IMR-90 (cell line): ENCODE measurements around the gene THOC6. TPM values are rescaled to one million over a fixed set of nuclear protein-coding genes. Genes with fewer than 3 reads are reported as not detected.

Source experiments
- ATAC-seq: fragments of 200-7000 bp; cut with Tn5 transposase; 2 replicates; pipeline ENCODE4 v1.9.1; 2020; ENCODE audit warnings: low read depth, mild to moderate bottlenecking, moderate library complexity
- BruUV-seq: library from RNA; stranded (reverse); fragments of 400-500 nt; replicated peaks from 2 replicates; lab custom pipeline; 2021; lab: Mats Ljungman, UMichigan
- CTCF ChIA-PET: fragments of 300-600 bp; formaldehyde crosslinking; extraction: SDS; loops from one replicate; lab custom pipeline; 2021; ENCODE audit warnings: antibody characterized with exemption; lab: Yijun Ruan, JAX
- POLR2A ChIA-PET: fragments of 300-600 bp; sonication (Branson Sonifier 250); formaldehyde crosslinking; loops from one replicate; lab custom pipeline; 2022; ENCODE audit warnings: antibody characterized with exemption; ENCODE audit not compliant: unreplicated experiment; lab: Charles Lee
- DNase-seq: peaks from one replicate; pipeline ENCODE4 v3.0.0; 2013
- H2AFZ ChIP-seq: replicated peaks from 2 replicates; pipeline ENCODE3; 2013; ENCODE audit warnings: low read length, mild to moderate bottlenecking; ENCODE audit not compliant: poor library complexity
- H2AK5ac ChIP-seq: 2 replicates; pipeline ENCODE4 v1.6.1; 2013; ENCODE audit warnings: low read depth, low read length, inconsistent platforms
- H2AK9ac ChIP-seq: replicated peaks from 2 replicates; pipeline ENCODE3; 2013; ENCODE audit warnings: mild to moderate bottlenecking, low read depth, low read length, moderate library complexity; ENCODE audit not compliant: poor library complexity
- H2BK120ac ChIP-seq: 2 replicates; pipeline ENCODE4 v1.6.1; 2013; ENCODE audit warnings: low read depth, low read length, inconsistent platforms
- H2BK15ac ChIP-seq: 3 replicates; pipeline ENCODE4 v1.6.1; 2013; ENCODE audit warnings: low read depth, low read length, inconsistent platforms
- H2BK20ac ChIP-seq: 2 replicates; pipeline ENCODE4 v1.6.1; 2013; ENCODE audit warnings: low read depth, mild to moderate bottlenecking, inconsistent platforms, low read length, moderate library complexity
- H2BK5ac ChIP-seq: 2 replicates; pipeline ENCODE4 v1.6.1; 2013; ENCODE audit warnings: mild to moderate bottlenecking, low read depth, low read length, inconsistent platforms; ENCODE audit not compliant: poor library complexity, severe bottlenecking
- H3K14ac ChIP-seq: replicated peaks from 2 replicates; pipeline ENCODE4 v1.6.1; 2013; ENCODE audit warnings: low read depth, low read length, inconsistent platforms
- H3K18ac ChIP-seq: 2 replicates; pipeline ENCODE4 v1.6.1; 2013; ENCODE audit warnings: low read depth, low read length, control low read depth
- H3K23ac ChIP-seq: 2 replicates; pipeline ENCODE4 v1.6.1; 2013; ENCODE audit warnings: low read depth, low read length, inconsistent platforms
- H3K27ac ChIP-seq: 2 replicates; pipeline ENCODE4 v1.5.1; 2013; ENCODE audit warnings: mild to moderate bottlenecking, control low read depth, low read length; ENCODE audit not compliant: insufficient read depth
- H3K27me3 ChIP-seq: 2 replicates; pipeline ENCODE4 v1.6.1; 2013; ENCODE audit warnings: low read length; ENCODE audit not compliant: control insufficient read depth, insufficient read depth
- H3K36me3 ChIP-seq: 2 replicates; pipeline ENCODE4 v1.6.1; 2013; ENCODE audit warnings: low read length, mixed read lengths; ENCODE audit not compliant: control insufficient read depth, insufficient read depth
- H3K4ac ChIP-seq: 2 replicates; pipeline ENCODE4 v1.6.1; 2013; ENCODE audit warnings: low read depth, low read length, inconsistent platforms
- H3K4me1 ChIP-seq: 2 replicates; pipeline ENCODE4 v1.6.1; 2013; ENCODE audit warnings: low read length, mixed read lengths; ENCODE audit not compliant: control insufficient read depth, insufficient read depth
- H3K4me2 ChIP-seq: 2 replicates; pipeline ENCODE4 v1.6.1; 2013; ENCODE audit warnings: low read depth, mild to moderate bottlenecking, control low read depth, low read length, moderate library complexity
- H3K4me3 ChIP-seq: 2 replicates; pipeline ENCODE4 v1.5.1; 2013; ENCODE audit warnings: low read depth, mild to moderate bottlenecking, control low read depth, low read length, moderate library complexity; ENCODE audit not compliant: insufficient read depth
- H3K56ac ChIP-seq: 2 replicates; pipeline ENCODE4 v1.6.1; 2013; ENCODE audit warnings: low read length, inconsistent platforms; ENCODE audit not compliant: insufficient read depth; ENCODE audit errors: extremely low read depth
- H3K79me1 ChIP-seq, 2 experiments: 2 replicates each; pipeline ENCODE4 v1.6.1; 2013; ENCODE audit warnings: low read length in 2 of 2, inconsistent platforms in 1 of 2, low read depth in 1 of 2
- H3K9ac ChIP-seq: 2 replicates; pipeline ENCODE4 v1.6.1; 2013; ENCODE audit warnings: low read depth, low read length, control low read depth
- H3K9me1 ChIP-seq: 2 replicates; pipeline ENCODE4 v1.6.1; 2013; ENCODE audit warnings: low read length, inconsistent platforms; ENCODE audit not compliant: insufficient read depth
- H3K9me3 ChIP-seq: 2 replicates; pipeline ENCODE4 v1.6.1; 2013; ENCODE audit warnings: low read length; ENCODE audit not compliant: control insufficient read depth, insufficient read depth
- H4K20me1 ChIP-seq: 2 replicates; pipeline ENCODE4 v1.6.1; 2013; ENCODE audit warnings: low read length, inconsistent platforms; ENCODE audit not compliant: insufficient read depth
- H4K5ac ChIP-seq: 2 replicates; pipeline ENCODE4 v1.6.1; 2013; ENCODE audit warnings: mild to moderate bottlenecking, low read depth, low read length, control low read depth
- H4K8ac ChIP-seq, 2 experiments: 2 replicates each; pipeline ENCODE4 v1.6.1; 2013; ENCODE audit warnings: low read depth in 2 of 2, low read length in 2 of 2, control low read depth in 1 of 2, inconsistent platforms in 1 of 2
- H4K91ac ChIP-seq: 2 replicates; pipeline ENCODE4 v1.6.1; 2013; ENCODE audit warnings: low read depth, low read length, inconsistent platforms; ENCODE audit not compliant: insufficient read depth
- CEBPB ChIP-seq: IDR thresholded peaks from 2 replicates; pipeline ENCODE4 v1.6.1; 2012; ENCODE audit warnings: low read depth, low read length, improper control_type of control experiment
- FOS ChIP-seq: fragments of 150-350 bp; IDR thresholded peaks from 2 replicates; pipeline ENCODE4 v1.6.1; 2016; ENCODE audit warnings: low read depth, low read length
- MAFK ChIP-seq: IDR thresholded peaks from 2 replicates; pipeline ENCODE4 v1.6.1; 2012; ENCODE audit warnings: low read depth, low read length, improper control_type of control experiment
- MXI1 ChIP-seq: IDR thresholded peaks from 2 replicates; pipeline ENCODE4 v1.6.1; 2012; ENCODE audit warnings: low read depth, mild to moderate bottlenecking, low read length, moderate library complexity, borderline replicate concordance
- NFE2L2 ChIP-seq: fragments of 150-350 bp; IDR thresholded peaks from 2 replicates; pipeline ENCODE4 v1.6.1; 2016; ENCODE audit warnings: low read depth, mild to moderate bottlenecking, low read length
- RAD21 ChIP-seq: IDR thresholded peaks from 2 replicates; pipeline ENCODE4 v1.6.1; 2012; ENCODE audit warnings: low read length, improper control_type of control experiment
- SMC3 ChIP-seq: fragments of 150-350 bp; IDR thresholded peaks from 2 replicates; pipeline ENCODE4 v1.6.1; 2016; ENCODE audit warnings: low read depth, mild to moderate bottlenecking, antibody characterized with exemption, low read length, moderate library complexity
- WGBS, 2 experiments: methylation state at CpG; one replicate each; pipeline versions ENCODE4 v1.1.5 to v1.1.7; 2013; ENCODE audit warnings: missing lambda C conversion rate in 2 of 2; ENCODE audit not compliant: insufficient read length in 1 of 2; ENCODE audit errors: extremely low coverage in 2 of 2; 5-methylcytosine and 5-hydroxymethylcytosine counted together
- dilution Hi-C: fragments of 300-500 bp; cut with HindIII; formaldehyde crosslinking; loops from one replicate; pipeline ENCODE4 v1.14.3; 2018; ENCODE audit warnings: low sequenced_read_pairs; ENCODE audit not compliant: unreplicated experiment
- in situ Hi-C: fragments of 300-500 bp; cut with MboI; formaldehyde crosslinking; loops from 3 replicates; pipeline ENCODE4 v1.14.3; 2019; ENCODE audit warnings: low sequenced_read_pairs, inconsistent platforms, mixed read lengths
- intact Hi-C: fragments of 100-400 bp; cut with micrococcal nuclease; formaldehyde crosslinking; loops from 2 replicates; pipeline ENCODE4 v1.10.0; 2022
- polyA plus RNA-seq, 3 experiments: library from polyadenylated mRNA; depleted of rRNA; stranded (reverse); fragments of >200 nt; gene quantifications; 2 replicates each; pipeline ENCODE4 v1.2.3, GENCODE V29; 2012; ENCODE audit warnings: low replicate concordance in 1 of 3
- total RNA-seq: library from RNA; depleted of rRNA; stranded (reverse); fragments of >200 nt; gene quantifications from 2 replicates; pipeline ENCODE4 v1.2.3, GENCODE V29; 2012

The THOC6 gene
- total and polyA plus RNA-seq, 2 of the 4 experiments (the other 2 are of a cell fraction), result 16.8 to 23.1 TPM

DNA sequence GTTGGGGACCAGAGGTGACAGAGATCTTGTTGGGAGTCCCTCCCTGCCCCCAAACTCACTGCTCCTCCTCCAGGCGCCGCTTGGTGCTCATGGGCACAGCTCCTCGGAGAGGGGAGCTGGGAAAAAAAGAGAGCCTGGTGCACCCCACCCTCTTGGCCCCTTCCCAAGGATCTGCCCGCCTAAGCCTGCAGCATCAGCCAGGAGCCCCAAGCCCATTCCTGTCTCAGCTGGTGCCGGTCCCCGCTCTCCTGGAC, 493 bp upstream of the THOC6 start:
- BruUV-seq, result no TSS peak
- H3K36me3 ChIP-seq, result peaks cover 22% of the 10 kb centered on the region
- peak overlapping the region; percentile 93 for H2BK120ac ChIP-seq
- DNase-seq (peak; percentile 66), ATAC-seq (peak; percentile 0)
- peak overlapping the region; percentile 90 for H2AFZ ChIP-seq
- in situ Hi-C loops, result no loop called here
- ChIA-PET POLR2A (interaction anchor here (0.5 to 1.4 kb wide), 3 partner anchors 11 to 110 kb away, joined by 3 to 5 read pairs (median 3); partner anchors contain the start of gene CLDN9), CTCF (interaction anchor here (0.9 to 1.1 kb wide), 2 partner anchors 8 to 106 kb away, joined by 3 to 6 read pairs; no protein-coding TSS in a partner anchor)
- H4K91ac ChIP-seq, result peak overlapping the region; percentile 99
- H3K27me3 ChIP-seq, result no peaks in the 10 kb centered on the region
- H2BK15ac ChIP-seq, result peak overlapping the region; percentile 87; the same call in 1 of the 3 replicates
- no peaks in the 10 kb centered on the region for H3K9me1 ChIP-seq
- TF ChIP-seq SMC3, result no peak
- no peak for TF ChIP-seq MAFK
- no peak for TF ChIP-seq FOS
- TF ChIP-seq CEBPB, result no peak
- no peak for TF ChIP-seq RAD21
- no peak for TF ChIP-seq NFE2L2
- TF ChIP-seq MXI1, result no peak
- peak overlapping the region; percentile 53; the same call in 1 of the 2 replicates for H2BK20ac ChIP-seq
- H3K14ac ChIP-seq, result peak overlapping the region; percentile 97
- peak overlapping the region; percentile 95 for H3K4me2 ChIP-seq
- H3K9me3 ChIP-seq, result no peaks in the 10 kb centered on the region
- H3K23ac ChIP-seq, result peak overlapping the region; percentile 99
- peak overlapping the region; percentile 99 for H3K4ac ChIP-seq
- intact Hi-C loops, result no loop called here
- peak overlapping the region; percentile 100 for H3K27ac ChIP-seq
- H2AK5ac ChIP-seq, result peak overlapping the region; percentile 99
- dilution Hi-C loops, result no loop called here
- H4K5ac ChIP-seq, result peak overlapping the region; percentile 90
- H3K79me1 ChIP-seq, result peaks cover 0 to 27% of the 10 kb centered on the region in 2 experiments; a peak in 2 of 4 replicates
- peak overlapping the region; percentile 93 for H2AK9ac ChIP-seq
- H3K56ac ChIP-seq, result peak overlapping the region; percentile 100
- peaks cover 11% of the 10 kb centered on the region for H3K4me1 ChIP-seq
- peak overlapping the region; percentile 98 for H4K8ac ChIP-seq
- H3K9ac ChIP-seq, result peak overlapping the region; percentile 99
- WGBS, 2 experiments, result no CpG with 5 or more reads among the region's 6 CpGs
- H3K18ac ChIP-seq, result peak overlapping the region; percentile 96
- H3K4me3 ChIP-seq, result peak overlapping the region; percentile 57
- H4K20me1 ChIP-seq, result peaks cover 34% of the 10 kb centered on the region
- H2BK5ac ChIP-seq, result peak overlapping the region; percentile 99
